K562 (cell line): ENCODE data around the gene MAGEB18. TPM values are rescaled to one million over a fixed set of nuclear protein-coding genes. Genes with fewer than 3 reads are reported as not detected.

Source experiments
- ADNP ChIP-seq: fragments of 200-800 bp; sonication (Bioruptor generic); IDR thresholded peaks from 2 replicates; pipeline ENCODE4 v1.6.1; 2016; ENCODE audit warnings: missing genetic modification characterization, missing compliant biosample characterization
- MAFF ChIP-seq: IDR thresholded peaks from 2 replicates; pipeline ENCODE4 v1.6.1; 2012; ENCODE audit warnings: low read length, improper control_type of control experiment
- ZNF143 ChIP-seq: sonication (generic); formaldehyde crosslinking; IDR thresholded peaks from 2 replicates; pipeline ENCODE4 v1.9.0; 2022; ENCODE audit warnings: mild to moderate bottlenecking, missing genetic modification reagents
- polyA plus RNA-seq, 8 experiments: library from polyadenylated mRNA; depleted of rRNA in 4 of 8; stranded (reverse) in 5 of 8; unstranded in 3 of 8; fragments of >200 nt; fragmentation: Nextera tagmentation in 2 of 8; fragmentation: Illumina TruSeq in 1 of 8; extraction: Ambion mirVana in 2 of 8; extraction: Trizol in 1 of 8; gene quantifications; 2 replicates each; pipeline versions ENCODE4 v1.2.1 to v1.2.3, GENCODE V29; 2011 to 2014; ENCODE audit warnings: inconsistent platforms in 1 of 8, missing spikeins in 1 of 8
- total RNA-seq, 7 experiments: library from RNA; depleted of rRNA in 6 of 7; stranded (reverse); fragments of >200 nt in 6 of 7; fragmentation: Illumina TruSeq in 2 of 7; extraction: Trizol in 2 of 7; gene quantifications; 2 replicates each; pipeline versions ENCODE4 v1.2.1 to v1.2.3, GENCODE V29; 2011 to 2021; ENCODE audit warnings: low replicate concordance in 1 of 7
- TF ChIP-seq, protein P1 (sequence below): fragments of 250-450 bp; sonication (Bioruptor Pico); IDR thresholded peaks from 2 replicates; pipeline ENCODE4 v1.4.0; 2020
- TF ChIP-seq, protein P2 (sequence below): fragments of 450-650 bp; IDR thresholded peaks from 2 replicates; pipeline ENCODE4 v1.6.1; 2016; ENCODE audit warnings: low read depth, mild to moderate bottlenecking, moderate library complexity
- TF ChIP-seq, protein P3 (sequence below): sonication (generic); formaldehyde crosslinking; IDR thresholded peaks from 2 replicates; pipeline ENCODE4 v1.8.1; 2022; ENCODE audit warnings: missing genetic modification reagents

MAGEB18 gene
- total and polyA plus RNA-seq, 9 of the 15 experiments (the other 6 are each of a cell fraction or from before 2014, with no cell fraction given) = not detected

DNA sequence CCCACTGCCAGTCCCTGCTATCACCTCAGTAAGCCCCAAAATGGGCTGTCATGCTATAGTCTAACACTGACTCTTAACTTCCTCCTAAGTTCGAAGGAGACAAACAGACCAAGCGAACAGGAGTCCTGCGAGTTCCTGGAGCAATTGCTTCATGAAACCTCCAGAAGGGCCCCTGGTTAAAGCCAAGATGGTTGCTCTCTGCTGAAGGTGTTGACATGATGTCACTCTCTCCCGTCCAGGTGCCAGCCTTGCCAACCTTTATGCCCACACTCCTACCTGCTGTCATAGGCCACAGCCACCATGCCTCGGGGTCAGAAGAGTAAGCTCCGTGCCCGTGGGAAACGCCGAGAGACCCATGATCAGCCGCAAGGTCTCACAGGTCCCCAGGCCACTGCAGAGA, 22.2 kb downstream of the MAGEB18 start, which contains the start of gene MAGEB6B (continued):
- TF ChIP-seq ZNF143 (CRISPR knock-in tag) = no peak
- TF ChIP-seq, protein P1, sequence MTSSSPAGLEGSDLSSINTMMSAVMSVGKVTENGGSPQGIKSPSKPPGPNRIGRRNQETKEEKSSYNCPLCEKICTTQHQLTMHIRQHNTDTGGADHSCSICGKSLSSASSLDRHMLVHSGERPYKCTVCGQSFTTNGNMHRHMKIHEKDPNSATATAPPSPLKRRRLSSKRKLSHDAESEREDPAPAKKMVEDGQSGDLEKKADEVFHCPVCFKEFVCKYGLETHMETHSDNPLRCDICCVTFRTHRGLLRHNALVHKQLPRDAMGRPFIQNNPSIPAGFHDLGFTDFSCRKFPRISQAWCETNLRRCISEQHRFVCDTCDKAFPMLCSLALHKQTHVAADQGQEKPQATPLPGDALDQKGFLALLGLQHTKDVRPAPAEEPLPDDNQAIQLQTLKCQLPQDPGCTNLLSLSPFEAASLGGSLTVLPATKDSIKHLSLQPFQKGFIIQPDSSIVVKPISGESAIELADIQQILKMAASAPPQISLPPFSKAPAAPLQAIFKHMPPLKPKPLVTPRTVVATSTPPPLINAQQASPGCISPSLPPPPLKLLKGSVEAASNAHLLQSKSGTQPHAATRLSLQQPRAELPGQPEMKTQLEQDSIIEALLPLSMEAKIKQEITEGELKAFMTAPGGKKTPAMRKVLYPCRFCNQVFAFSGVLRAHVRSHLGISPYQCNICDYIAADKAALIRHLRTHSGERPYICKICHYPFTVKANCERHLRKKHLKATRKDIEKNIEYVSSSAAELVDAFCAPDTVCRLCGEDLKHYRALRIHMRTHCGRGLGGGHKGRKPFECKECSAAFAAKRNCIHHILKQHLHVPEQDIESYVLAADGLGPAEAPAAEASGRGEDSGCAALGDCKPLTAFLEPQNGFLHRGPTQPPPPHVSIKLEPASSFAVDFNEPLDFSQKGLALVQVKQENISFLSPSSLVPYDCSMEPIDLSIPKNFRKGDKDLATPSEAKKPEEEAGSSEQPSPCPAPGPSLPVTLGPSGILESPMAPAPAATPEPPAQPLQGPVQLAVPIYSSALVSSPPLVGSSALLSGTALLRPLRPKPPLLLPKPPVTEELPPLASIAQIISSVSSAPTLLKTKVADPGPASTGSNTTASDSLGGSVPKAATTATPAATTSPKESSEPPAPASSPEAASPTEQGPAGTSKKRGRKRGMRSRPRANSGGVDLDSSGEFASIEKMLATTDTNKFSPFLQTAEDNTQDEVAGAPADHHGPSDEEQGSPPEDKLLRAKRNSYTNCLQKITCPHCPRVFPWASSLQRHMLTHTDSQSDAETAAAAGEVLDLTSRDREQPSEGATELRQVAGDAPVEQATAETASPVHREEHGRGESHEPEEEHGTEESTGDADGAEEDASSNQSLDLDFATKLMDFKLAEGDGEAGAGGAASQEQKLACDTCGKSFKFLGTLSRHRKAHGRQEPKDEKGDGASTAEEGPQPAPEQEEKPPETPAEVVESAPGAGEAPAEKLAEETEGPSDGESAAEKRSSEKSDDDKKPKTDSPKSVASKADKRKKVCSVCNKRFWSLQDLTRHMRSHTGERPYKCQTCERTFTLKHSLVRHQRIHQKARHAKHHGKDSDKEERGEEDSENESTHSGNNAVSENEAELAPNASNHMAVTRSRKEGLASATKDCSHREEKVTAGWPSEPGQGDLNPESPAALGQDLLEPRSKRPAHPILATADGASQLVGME (CRISPR knock-in tag) = no peak
- TF ChIP-seq MAFF = no peak
- TF ChIP-seq ADNP (tag) = no peak
- TF ChIP-seq, protein P2, sequence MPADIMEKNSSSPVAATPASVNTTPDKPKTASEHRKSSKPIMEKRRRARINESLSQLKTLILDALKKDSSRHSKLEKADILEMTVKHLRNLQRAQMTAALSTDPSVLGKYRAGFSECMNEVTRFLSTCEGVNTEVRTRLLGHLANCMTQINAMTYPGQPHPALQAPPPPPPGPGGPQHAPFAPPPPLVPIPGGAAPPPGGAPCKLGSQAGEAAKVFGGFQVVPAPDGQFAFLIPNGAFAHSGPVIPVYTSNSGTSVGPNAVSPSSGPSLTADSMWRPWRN = no peak
- TF ChIP-seq, protein P3, sequence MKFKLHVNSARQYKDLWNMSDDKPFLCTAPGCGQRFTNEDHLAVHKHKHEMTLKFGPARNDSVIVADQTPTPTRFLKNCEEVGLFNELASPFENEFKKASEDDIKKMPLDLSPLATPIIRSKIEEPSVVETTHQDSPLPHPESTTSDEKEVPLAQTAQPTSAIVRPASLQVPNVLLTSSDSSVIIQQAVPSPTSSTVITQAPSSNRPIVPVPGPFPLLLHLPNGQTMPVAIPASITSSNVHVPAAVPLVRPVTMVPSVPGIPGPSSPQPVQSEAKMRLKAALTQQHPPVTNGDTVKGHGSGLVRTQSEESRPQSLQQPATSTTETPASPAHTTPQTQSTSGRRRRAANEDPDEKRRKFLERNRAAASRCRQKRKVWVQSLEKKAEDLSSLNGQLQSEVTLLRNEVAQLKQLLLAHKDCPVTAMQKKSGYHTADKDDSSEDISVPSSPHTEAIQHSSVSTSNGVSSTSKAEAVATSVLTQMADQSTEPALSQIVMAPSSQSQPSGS (CRISPR knock-in tag) = no peak

Other genes starting within 250 kb of the MAGEB18 start
- not detected in 2 replicates for gene MAGEB6B, start 22.3 kb downstream of the MAGEB18 start, total RNA-seq (2014; rRNA removed)
- gene MAGEB6B, start 22.3 kb downstream of the MAGEB18 start, total RNA-seq (2014; rRNA removed; fragmentation: Illumina TruSeq; extraction: Trizol) = not detected in 2 replicates
- gene MAGEB6B, start 22.3 kb downstream of the MAGEB18 start, total RNA-seq (2015; rRNA removed; fragmentation: Illumina TruSeq; extraction: Trizol) = not detected in 2 replicates
- not detected in 2 replicates for gene MAGEB6B, start 22.3 kb downstream of the MAGEB18 start, total RNA-seq (2021)
- gene MAGEB6B, start 22.3 kb downstream of the MAGEB18 start, polyA plus RNA-seq (2011; rRNA removed) = not detected in 2 replicates
- gene MAGEB6B, start 22.3 kb downstream of the MAGEB18 start, polyA plus RNA-seq (2014; fragmentation: Illumina TruSeq; extraction: Trizol) = not detected in 2 replicates
- not detected for gene MAGEB6B, start 22.3 kb downstream of the MAGEB18 start, polyA plus RNA-seq (2014; fragmentation: Nextera tagmentation; extraction: Ambion mirVana)
- not detected in 2 replicates for gene MAGEB6B, start 22.3 kb downstream of the MAGEB18 start, polyA plus RNA-seq (2014; rRNA removed)
- gene MAGEB6, start 54.1 kb downstream of the MAGEB18 start, total RNA-seq (2014; rRNA removed) = 0.14 TPM in 1 of 2 replicates, not detected in the other
- gene MAGEB6, start 54.1 kb downstream of the MAGEB18 start, total RNA-seq (2014; rRNA removed; fragmentation: Illumina TruSeq; extraction: Trizol) = 0.13 and 0.18 TPM in 2 replicates
- gene MAGEB6, start 54.1 kb downstream of the MAGEB18 start, total RNA-seq (2015; rRNA removed; fragmentation: Illumina TruSeq; extraction: Trizol) = 0.11 TPM in 2 replicates
- 0.11 TPM in 1 of 2 replicates, not detected in the other for gene MAGEB6, start 54.1 kb downstream of the MAGEB18 start, total RNA-seq (2021)
- 0.04 and 0.11 TPM in 2 replicates for gene MAGEB6, start 54.1 kb downstream of the MAGEB18 start, polyA plus RNA-seq (2011; rRNA removed)
- 0.19 TPM in 1 of 2 replicates, not detected in the other for gene MAGEB6, start 54.1 kb downstream of the MAGEB18 start, polyA plus RNA-seq (2014; fragmentation: Illumina TruSeq; extraction: Trizol)
- gene MAGEB6, start 54.1 kb downstream of the MAGEB18 start, polyA plus RNA-seq (2014; fragmentation: Nextera tagmentation; extraction: Ambion mirVana) = under 1 TPM; 0.07 TPM
- 0.15 TPM in 1 of 2 replicates, not detected in the other for gene MAGEB6, start 54.1 kb downstream of the MAGEB18 start, polyA plus RNA-seq (2014; rRNA removed)
- not detected in 2 replicates for gene MAGEB5, start 77.8 kb downstream of the MAGEB18 start, total RNA-seq (2014; rRNA removed)
- not detected in 2 replicates for gene MAGEB5, start 77.8 kb downstream of the MAGEB18 start, total RNA-seq (2014; rRNA removed; fragmentation: Illumina TruSeq; extraction: Trizol)
- gene MAGEB5, start 77.8 kb downstream of the MAGEB18 start, total RNA-seq (2015; rRNA removed; fragmentation: Illumina TruSeq; extraction: Trizol) = not detected in 2 replicates
- gene MAGEB5, start 77.8 kb downstream of the MAGEB18 start, total RNA-seq (2021) = not detected in 2 replicates
- gene MAGEB5, start 77.8 kb downstream of the MAGEB18 start, polyA plus RNA-seq (2011; rRNA removed) = not detected in 2 replicates
- gene MAGEB5, start 77.8 kb downstream of the MAGEB18 start, polyA plus RNA-seq (2014; fragmentation: Illumina TruSeq; extraction: Trizol) = not detected in 2 replicates
- not detected for gene MAGEB5, start 77.8 kb downstream of the MAGEB18 start, polyA plus RNA-seq (2014; fragmentation: Nextera tagmentation; extraction: Ambion mirVana)
- not detected in 2 replicates for gene MAGEB5, start 77.8 kb downstream of the MAGEB18 start, polyA plus RNA-seq (2014; rRNA removed)